HepG2 (cell line): Measurements from ENCODE around the gene WSB1. TPM values are rescaled to one million over a fixed set of nuclear protein-coding genes. Genes with fewer than 3 reads are reported as not detected.

ENCODE experiments used
- FOXK1 ChIP-seq: sonication (generic); formaldehyde crosslinking; IDR thresholded peaks from 2 replicates; pipeline ENCODE4 v1.4.0; 2020; ENCODE audit warnings: low read depth, missing genetic modification reagents, borderline replicate concordance
- GATA4 ChIP-seq: sonication (generic); IDR thresholded peaks from 2 replicates; pipeline ENCODE4 v1.6.1; 2016; ENCODE audit warnings: antibody characterized with exemption, low read depth, borderline replicate concordance
- GATAD2A ChIP-seq: IDR thresholded peaks from 2 replicates; pipeline ENCODE4 v1.6.1; 2016
- KDM2A ChIP-seq: sonication (generic); formaldehyde crosslinking; IDR thresholded peaks from 2 replicates; pipeline ENCODE4 v1.4.0; 2020; ENCODE audit warnings: low read depth, missing genetic modification reagents, borderline replicate concordance
- NFE2L2 ChIP-seq: fragments of 150-350 bp; IDR thresholded peaks from 2 replicates; pipeline ENCODE4 v1.6.1; 2014; ENCODE audit warnings: low read length
- NR2F6 ChIP-seq, 2 experiments: IDR thresholded peaks; 2 replicates each; pipeline ENCODE4 v1.6.1; 2016; ENCODE audit warnings: antibody characterized with exemption in 1 of 2, mild to moderate bottlenecking in 1 of 2
- PHF21A ChIP-seq: sonication (generic); formaldehyde crosslinking; IDR thresholded peaks from 2 replicates; pipeline ENCODE4 v1.5.0; 2020; ENCODE audit warnings: mild to moderate bottlenecking, missing genetic modification reagents
- RARA ChIP-seq: IDR thresholded peaks from 2 replicates; pipeline ENCODE4 v1.6.1; 2016; ENCODE audit warnings: missing genetic modification reagents, missing compliant biosample characterization
- SOX5 ChIP-seq: IDR thresholded peaks from 2 replicates; pipeline ENCODE4 v1.6.1; 2016; ENCODE audit warnings: borderline replicate concordance
- SPEN ChIP-seq: sonication (generic); formaldehyde crosslinking; IDR thresholded peaks from 2 replicates; pipeline ENCODE4 v1.5.1; 2020; ENCODE audit warnings: low read depth, mild to moderate bottlenecking, missing genetic modification reagents
- SRSF9 ChIP-seq: fragments of 200-400 bp; formaldehyde crosslinking; IDR thresholded peaks from 2 replicates; pipeline ENCODE4 v1.6.1; 2018; ENCODE audit warnings: borderline replicate concordance, mild to moderate bottlenecking, low read depth, low read length; ENCODE audit not compliant: insufficient read depth, poor library complexity, severe bottlenecking
- SYNCRIP ChIP-seq: fragments of 200-400 bp; formaldehyde crosslinking; IDR thresholded peaks from 2 replicates; pipeline ENCODE4 v1.6.1; 2018; ENCODE audit warnings: mild to moderate bottlenecking, low read depth, low read length; ENCODE audit not compliant: insufficient read depth
- ZNF317 ChIP-seq: sonication (generic); formaldehyde crosslinking; IDR thresholded peaks from 2 replicates; pipeline ENCODE4 v1.5.0; 2020; ENCODE audit warnings: mild to moderate bottlenecking, missing genetic modification reagents
- ZNF614 ChIP-seq: IDR thresholded peaks from 2 replicates; pipeline ENCODE4 v1.6.1; 2018; ENCODE audit warnings: missing biosample characterization, missing genetic modification reagents, inconsistent platforms, borderline replicate concordance
- polyA plus RNA-seq, 8 experiments: library from polyadenylated mRNA; depleted of rRNA in 3 of 8; stranded (reverse) in 7 of 8; unstranded in 1 of 8; fragments of >200 nt; fragmentation: Illumina TruSeq in 4 of 8; extraction: Trizol in 4 of 8; gene quantifications; 2 replicates each; pipeline versions ENCODE4 v1.2.1 to v1.2.3, GENCODE V29; 2011 to 2016; ENCODE audit warnings: low read depth in 4 of 8, missing spikeins in 1 of 8, mixed read lengths in 1 of 8; ENCODE audit not compliant: insufficient read depth in 1 of 8
- total RNA-seq, 5 experiments: library from RNA; depleted of rRNA; stranded (reverse); fragments of >200 nt; fragmentation: Illumina TruSeq; extraction: Trizol; gene quantifications; 2 replicates each; pipeline ENCODE4 v1.2.3, GENCODE V29; 2016; ENCODE audit warnings: low read depth in 1 of 5
- TF ChIP-seq, protein P1 (sequence below): IDR thresholded peaks from 2 replicates; pipeline ENCODE4 v1.6.1; 2018; ENCODE audit warnings: missing genetic modification reagents, mild to moderate bottlenecking, missing compliant biosample characterization
- TF ChIP-seq, protein P2 (sequence below): sonication (generic); formaldehyde crosslinking; IDR thresholded peaks from 2 replicates; pipeline ENCODE4 v1.4.0; 2020; ENCODE audit warnings: missing genetic modification reagents
- TF ChIP-seq, protein P3 (sequence below): IDR thresholded peaks from 2 replicates; pipeline ENCODE4 v1.6.1; 2016; ENCODE audit warnings: low read depth, borderline replicate concordance
- TF ChIP-seq, protein P4 (sequence below): sonication (generic); formaldehyde crosslinking; IDR thresholded peaks from 2 replicates; pipeline ENCODE4 v1.5.0; 2020; ENCODE audit warnings: mild to moderate bottlenecking, low read depth, missing genetic modification reagents, borderline replicate concordance
- TF ChIP-seq, protein P5 (sequence below): sonication (generic); formaldehyde crosslinking; IDR thresholded peaks from 2 replicates; pipeline ENCODE4 v1.8.1; 2022; ENCODE audit warnings: mild to moderate bottlenecking, missing genetic modification reagents
- TF ChIP-seq, protein P6 (sequence below): IDR thresholded peaks from 2 replicates; pipeline ENCODE4 v1.6.1; 2016; ENCODE audit warnings: low read depth

Gene WSB1
- total and polyA plus RNA-seq, 2 of the 13 experiments (the other 11 are each of a cell fraction or from before 2014, with no cell fraction given) = 81.3 to 294 TPM

DNA sequence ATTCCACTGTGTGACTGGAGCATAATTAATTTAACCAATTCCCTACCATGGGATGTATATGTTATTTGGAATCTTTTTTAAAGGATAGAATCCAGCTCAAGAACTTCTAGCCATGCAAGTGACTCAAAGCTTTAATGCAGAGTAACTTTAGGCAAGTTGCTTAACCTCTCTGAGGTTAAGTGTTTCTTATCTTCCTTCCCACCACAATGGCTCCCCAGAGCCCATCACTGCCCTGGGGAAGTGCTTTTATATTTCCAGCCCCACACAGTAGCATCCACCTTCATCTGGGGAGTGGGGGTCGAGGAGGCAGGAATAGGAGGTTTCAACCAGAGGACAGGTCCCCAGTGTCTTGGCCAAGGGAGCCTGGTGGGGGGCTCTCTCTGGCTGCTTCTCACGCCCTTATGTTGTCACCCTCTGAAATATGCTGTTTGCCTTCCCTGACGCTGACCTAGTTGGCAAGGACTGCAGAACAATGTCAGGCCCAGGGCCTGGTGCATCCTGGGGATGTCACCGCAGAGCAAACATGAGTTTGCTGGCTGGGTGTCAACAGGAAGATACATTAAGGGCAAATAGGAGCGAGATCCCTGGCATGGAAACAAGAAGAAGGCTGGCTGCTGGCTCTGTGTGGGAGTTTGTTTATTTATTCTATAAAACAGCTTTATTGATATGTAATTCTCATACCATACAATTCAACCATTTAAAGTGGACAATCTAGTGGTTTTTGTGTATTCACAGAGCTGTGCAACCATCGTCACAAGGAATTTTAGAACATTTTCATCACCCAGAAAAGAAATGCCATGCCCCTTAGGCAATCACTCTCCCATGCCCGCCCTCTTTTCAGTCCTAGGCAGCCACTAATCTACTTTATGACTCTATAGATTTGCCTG, 46.6 kb upstream of the WSB1 start (continued):
- TF ChIP-seq, protein P1, sequence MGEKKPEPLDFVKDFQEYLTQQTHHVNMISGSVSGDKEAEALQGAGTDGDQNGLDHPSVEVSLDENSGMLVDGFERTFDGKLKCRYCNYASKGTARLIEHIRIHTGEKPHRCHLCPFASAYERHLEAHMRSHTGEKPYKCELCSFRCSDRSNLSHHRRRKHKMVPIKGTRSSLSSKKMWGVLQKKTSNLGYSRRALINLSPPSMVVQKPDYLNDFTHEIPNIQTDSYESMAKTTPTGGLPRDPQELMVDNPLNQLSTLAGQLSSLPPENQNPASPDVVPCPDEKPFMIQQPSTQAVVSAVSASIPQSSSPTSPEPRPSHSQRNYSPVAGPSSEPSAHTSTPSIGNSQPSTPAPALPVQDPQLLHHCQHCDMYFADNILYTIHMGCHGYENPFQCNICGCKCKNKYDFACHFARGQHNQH (CRISPR knock-in tag) = peak; percentile 72; the same call in 1 of the 2 replicates
- no peak for TF ChIP-seq GATA4
- TF ChIP-seq RARA = peak; percentile 88
- peak; percentile 61 for TF ChIP-seq GATAD2A
- TF ChIP-seq SOX5 (CRISPR knock-in tag) = peak; percentile 82; the same call in 1 of the 2 replicates
- peak; percentile 43; the same call in 1 of the 2 replicates for TF ChIP-seq SPEN (CRISPR knock-in tag)
- TF ChIP-seq SRSF9 = no peak
- TF ChIP-seq SYNCRIP = no peak
- TF ChIP-seq, protein P2, sequence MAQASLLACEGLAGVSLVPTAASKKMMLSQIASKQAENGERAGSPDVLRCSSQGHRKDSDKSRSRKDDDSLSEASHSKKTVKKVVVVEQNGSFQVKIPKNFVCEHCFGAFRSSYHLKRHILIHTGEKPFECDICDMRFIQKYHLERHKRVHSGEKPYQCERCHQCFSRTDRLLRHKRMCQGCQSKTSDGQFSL (CRISPR knock-in tag) = no peak
- TF ChIP-seq, protein P3, sequence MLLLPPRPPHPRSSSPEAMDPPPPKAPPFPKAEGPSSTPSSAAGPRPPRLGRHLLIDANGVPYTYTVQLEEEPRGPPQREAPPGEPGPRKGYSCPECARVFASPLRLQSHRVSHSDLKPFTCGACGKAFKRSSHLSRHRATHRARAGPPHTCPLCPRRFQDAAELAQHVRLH = no peak
- TF ChIP-seq NR2F6 (IDR thresholded peaks at IDR 0.05) = 0 out of 2 replicates have a peak, but pooled peaks have one; percentile 32
- peak; percentile 67 for TF ChIP-seq NR2F6 (CRISPR knock-in tag; IDR thresholded peaks at IDR 0.05)
- peak; percentile 77; the same call in 1 of the 2 replicates for TF ChIP-seq FOXK1 (CRISPR knock-in tag)
- peak; percentile 66; the same call in 1 of the 2 replicates for TF ChIP-seq KDM2A
- TF ChIP-seq, protein P4, sequence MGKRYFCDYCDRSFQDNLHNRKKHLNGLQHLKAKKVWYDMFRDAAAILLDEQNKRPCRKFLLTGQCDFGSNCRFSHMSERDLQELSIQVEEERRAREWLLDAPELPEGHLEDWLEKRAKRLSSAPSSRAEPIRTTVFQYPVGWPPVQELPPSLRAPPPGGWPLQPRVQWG (CRISPR knock-in tag) = no peak
- TF ChIP-seq ZNF614 (CRISPR knock-in tag) = peak; percentile 54; the same call in 1 of the 2 replicates
- TF ChIP-seq, protein P5, sequence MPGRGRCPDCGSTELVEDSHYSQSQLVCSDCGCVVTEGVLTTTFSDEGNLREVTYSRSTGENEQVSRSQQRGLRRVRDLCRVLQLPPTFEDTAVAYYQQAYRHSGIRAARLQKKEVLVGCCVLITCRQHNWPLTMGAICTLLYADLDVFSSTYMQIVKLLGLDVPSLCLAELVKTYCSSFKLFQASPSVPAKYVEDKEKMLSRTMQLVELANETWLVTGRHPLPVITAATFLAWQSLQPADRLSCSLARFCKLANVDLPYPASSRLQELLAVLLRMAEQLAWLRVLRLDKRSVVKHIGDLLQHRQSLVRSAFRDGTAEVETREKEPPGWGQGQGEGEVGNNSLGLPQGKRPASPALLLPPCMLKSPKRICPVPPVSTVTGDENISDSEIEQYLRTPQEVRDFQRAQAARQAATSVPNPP (CRISPR knock-in tag) = no peak
- 0 out of 2 replicates have a peak, but pooled peaks have one; percentile 26 for TF ChIP-seq PHF21A
- TF ChIP-seq NFE2L2 = no peak
- TF ChIP-seq ZNF317 (CRISPR knock-in tag) = no peak
- TF ChIP-seq, protein P6, sequence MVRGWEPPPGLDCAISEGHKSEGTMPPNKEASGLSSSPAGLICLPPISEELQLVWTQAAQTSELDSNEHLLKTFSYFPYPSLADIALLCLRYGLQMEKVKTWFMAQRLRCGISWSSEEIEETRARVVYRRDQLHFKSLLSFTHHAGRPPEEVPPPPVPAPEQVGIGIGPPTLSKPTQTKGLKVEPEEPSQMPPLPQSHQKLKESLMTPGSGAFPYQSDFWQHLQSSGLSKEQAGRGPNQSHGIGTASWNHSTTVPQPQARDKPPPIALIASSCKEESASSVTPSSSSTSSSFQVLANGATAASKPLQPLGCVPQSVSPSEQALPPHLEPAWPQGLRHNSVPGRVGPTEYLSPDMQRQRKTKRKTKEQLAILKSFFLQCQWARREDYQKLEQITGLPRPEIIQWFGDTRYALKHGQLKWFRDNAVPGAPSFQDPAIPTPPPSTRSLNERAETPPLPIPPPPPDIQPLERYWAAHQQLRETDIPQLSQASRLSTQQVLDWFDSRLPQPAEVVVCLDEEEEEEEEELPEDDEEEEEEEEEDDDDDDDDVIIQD = peak; percentile 53; the same call in 1 of the 2 replicates
